GM18867 (cell line): ENCODE measurements around the gene UXS1.

Experiments
- ATAC-seq: cut with Tn5 transposase; IDR thresholded peaks from one replicate; pipeline ENCODE4 v1.9.1; 2021; ENCODE audit warnings: mild to moderate bottlenecking, moderate library complexity; ENCODE audit not compliant: unreplicated experiment

UXS1 gene

DNA sequence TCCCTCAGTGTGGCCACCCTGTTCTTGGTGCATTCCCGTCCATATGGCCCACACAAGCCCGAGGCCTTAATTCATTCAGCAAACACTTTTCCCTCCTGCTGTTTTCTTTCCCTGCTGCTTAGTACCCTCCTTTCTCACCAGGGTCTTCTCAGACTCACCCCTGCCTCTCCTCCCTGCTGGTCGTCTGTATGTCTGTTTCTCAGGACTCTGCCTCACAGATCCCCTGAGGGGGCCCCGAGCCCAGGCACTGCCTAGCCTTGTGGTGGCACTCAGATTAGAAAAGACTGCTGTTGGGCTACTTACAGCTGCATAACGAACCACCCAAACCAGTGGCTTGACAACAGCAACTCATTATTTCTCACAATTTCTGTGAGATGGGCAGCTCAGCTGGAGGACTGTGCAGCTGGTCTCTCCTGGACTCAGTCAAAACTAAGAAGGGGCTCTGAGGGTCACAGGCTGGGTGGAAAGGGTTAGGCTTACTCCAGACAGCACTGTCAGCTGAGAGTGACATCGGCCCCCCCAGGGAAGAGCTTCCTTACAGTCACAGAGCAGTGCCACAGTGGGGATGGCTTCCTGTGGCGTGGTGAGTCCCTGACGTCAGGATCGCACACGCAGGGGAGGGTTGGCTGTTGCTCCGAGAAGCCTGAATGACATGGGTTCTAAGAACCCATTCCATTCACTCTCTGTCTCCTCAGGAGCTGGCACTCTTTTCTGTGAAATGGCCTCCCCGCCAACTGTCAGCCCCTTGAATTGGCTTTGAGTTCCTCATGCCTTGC is 139.0 kb downstream of the UXS1 start:
- no peak for ATAC-seq

DNA sequence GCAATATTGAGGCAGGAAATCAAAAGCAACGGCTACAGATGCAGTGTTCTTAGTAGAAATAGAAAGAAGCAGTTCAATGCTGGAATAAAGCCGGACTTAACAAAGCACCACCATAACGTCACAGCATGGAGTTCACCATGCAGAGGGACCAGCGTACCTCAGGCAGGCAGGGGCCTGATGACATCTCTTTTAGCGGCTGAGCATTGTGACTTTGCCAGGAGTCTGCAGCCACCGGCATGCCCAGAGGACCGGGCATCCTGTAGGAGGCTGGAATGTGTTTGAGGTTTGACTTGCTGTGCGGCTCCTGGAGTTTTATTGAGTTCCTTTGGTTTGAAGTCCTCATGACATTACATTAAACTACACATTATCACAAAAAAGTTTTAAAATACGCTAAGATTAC is 139.8 kb downstream of the UXS1 start:
- ATAC-seq, result no peak

DNA sequence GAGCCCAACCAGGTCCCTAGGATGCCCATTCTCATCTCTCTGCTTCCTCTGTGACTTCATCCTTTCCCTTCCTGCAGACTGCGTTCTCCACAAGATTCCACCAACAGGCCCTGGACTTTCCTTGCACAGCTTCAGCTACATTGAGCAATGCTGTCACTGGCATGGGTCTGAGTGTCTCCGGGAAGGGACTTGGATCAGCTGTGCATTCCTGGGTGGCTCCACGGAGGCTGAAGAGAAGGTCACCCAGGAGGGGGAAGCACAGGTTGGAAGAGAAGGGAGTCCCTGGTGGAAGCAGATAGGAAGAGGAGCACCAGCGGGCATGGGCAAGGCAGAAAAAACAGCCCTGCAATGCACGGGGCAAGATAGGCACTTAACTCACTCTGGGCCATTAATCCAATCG is 140.5 kb downstream of the UXS1 start:
- no peak for ATAC-seq

DNA sequence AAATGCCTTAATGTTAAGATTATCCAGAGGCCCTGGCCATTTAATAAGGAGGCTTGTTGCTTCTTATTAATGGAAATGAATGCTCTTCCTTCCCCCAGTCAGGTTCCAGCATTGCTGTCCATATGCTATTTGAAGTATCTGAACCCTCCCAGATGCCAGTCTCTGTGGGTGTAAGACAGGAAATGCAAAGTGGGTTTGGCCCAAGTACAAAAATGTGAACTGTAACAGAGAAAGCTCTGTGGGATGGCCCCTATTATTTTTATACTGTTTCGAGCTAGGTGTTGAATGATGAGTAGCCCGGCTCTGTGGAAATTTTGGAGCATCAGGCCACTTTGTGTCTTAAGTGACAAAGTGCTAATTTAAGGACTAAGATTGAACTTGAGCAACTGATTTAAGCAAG is 141.0 kb downstream of the UXS1 start:
- ATAC-seq, result peak; percentile 74

DNA sequence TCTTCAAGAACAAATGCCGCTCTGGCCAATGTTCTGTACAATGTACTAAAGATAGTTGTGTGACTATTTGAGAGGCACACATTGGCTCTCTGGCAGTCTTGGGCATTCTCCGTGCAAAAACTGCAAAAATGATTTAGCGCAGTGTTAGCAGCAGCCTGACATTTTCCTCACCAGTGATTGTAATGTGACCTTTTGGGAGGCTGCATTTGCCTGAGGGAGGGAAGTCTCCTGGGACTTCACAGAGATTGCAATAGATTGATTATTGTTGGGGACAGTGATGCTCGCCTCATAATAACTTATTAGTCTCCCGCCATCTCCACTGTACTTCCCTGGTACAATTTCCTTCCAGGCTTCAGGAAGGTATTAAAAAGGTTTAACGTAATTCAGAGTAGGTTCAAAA is 149.2 kb downstream of the UXS1 start:
- no peak for ATAC-seq

DNA sequence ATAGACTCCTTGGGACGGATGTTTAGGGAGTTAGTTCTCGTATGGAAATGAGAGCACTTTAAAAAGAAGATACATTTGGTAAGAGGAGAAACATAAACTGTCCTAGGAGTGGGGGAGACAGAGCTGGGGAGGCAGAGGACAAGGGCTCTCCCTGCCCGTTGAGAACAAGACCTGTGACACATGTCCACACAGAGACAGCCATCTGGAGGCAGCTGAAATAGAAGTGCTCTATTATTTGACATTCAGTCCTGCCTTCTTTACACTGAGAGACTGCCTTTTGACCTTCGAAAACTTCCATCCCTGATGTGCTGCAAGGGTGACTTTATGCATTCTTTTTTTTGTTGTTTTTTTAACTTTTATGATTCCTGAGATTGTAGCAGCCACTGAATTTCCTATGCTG is 150.1 kb downstream of the UXS1 start:
- ATAC-seq, result no peak
